GM12878 (cell line): ENCODE measurements around the gene RASGRF2. TPM values are rescaled to one million over a fixed set of nuclear protein-coding genes. Genes with fewer than 3 reads are reported as not detected.

Source experiments
- ATAC-seq: fragments of 200-7000 bp; cut with Tn5 transposase; 3 replicates; pipeline ENCODE4 v1.9.1; 2020; ENCODE audit warnings: mild to moderate bottlenecking, moderate library complexity
- BruUV-seq: library from RNA; stranded (reverse); fragments of 400-500 nt; replicated peaks from 2 replicates; lab custom pipeline; 2021; lab: Mats Ljungman, UMichigan
- CTCF ChIA-PET: fragments of 300-600 bp; sonication (Branson Sonifier 250); formaldehyde crosslinking; extraction: SDS; loops from one replicate; lab custom pipeline; 2021; ENCODE audit warnings: inconsistent platforms; lab: Yijun Ruan, JAX
- POLR2A ChIA-PET: fragments of 350-600 bp; formaldehyde crosslinking; extraction: SDS; loops from one replicate; lab custom pipeline; 2021; ENCODE audit warnings: inconsistent platforms; lab: Charles Lee
- RAD21 ChIA-PET: fragments of 300-600 bp; sonication (Branson Sonifier 250); formaldehyde crosslinking; loops from one replicate; lab custom pipeline; 2023; ENCODE audit warnings: antibody characterized with exemption; ENCODE audit not compliant: unreplicated experiment; lab: Charles Lee
- SMC1A ChIA-PET: fragments of 300-600 bp; sonication (Branson Sonifier 250); formaldehyde crosslinking; loops from one replicate; lab custom pipeline; 2023; ENCODE audit not compliant: unreplicated experiment, uncharacterized antibody; lab: Charles Lee
- DNase-seq: peaks from one replicate; pipeline ENCODE4 v3.0.0-alpha.2; 2011; ENCODE audit warnings: low read depth, low spot score
- FAIRE-seq: peaks from 3 replicates; lab custom pipeline; 2011; peaks lifted over from hg19 to GRCh38; lab: Jason Lieb, UNC
- H2AFZ ChIP-seq: 2 replicates; pipeline ENCODE4 v1.6.0; 2011; ENCODE audit warnings: low read depth, low read length, control low read depth; ENCODE audit not compliant: control insufficient read depth
- H3K27ac ChIP-seq: 2 replicates; pipeline ENCODE4 v1.5.1; 2011; ENCODE audit warnings: control low read depth; ENCODE audit not compliant: control insufficient read depth, insufficient read depth
- H3K27me3 ChIP-seq, 2 experiments: replicated peaks in 1 of 2; 2 replicates each; pipeline versions ENCODE4 v1.6.0 to v1.6.1; 2011; ENCODE audit warnings: low read length in 1 of 2; ENCODE audit not compliant: control insufficient read depth in 2 of 2, insufficient read depth in 2 of 2
- H3K36me3 ChIP-seq, 2 experiments: 2 replicates each; pipeline ENCODE4 v1.5.1; 2011; ENCODE audit warnings: low read length in 1 of 2; ENCODE audit not compliant: control insufficient read depth in 2 of 2, insufficient read depth in 2 of 2
- H3K4me1 ChIP-seq: 2 replicates; pipeline ENCODE4 v1.6.1; 2011; ENCODE audit warnings: mild to moderate bottlenecking, low read length, moderate library complexity, mixed read lengths; ENCODE audit not compliant: control insufficient read depth, insufficient read depth
- H3K4me2 ChIP-seq: 2 replicates; pipeline ENCODE4 v1.6.0; 2011; ENCODE audit warnings: control low read depth; ENCODE audit not compliant: control insufficient read depth, insufficient read depth
- H3K4me3 ChIP-seq: fragments of 200-600 bp; sonication (generic); 2 replicates; pipeline ENCODE4 v1.5.1; 2016
- H3K79me2 ChIP-seq: 2 replicates; pipeline ENCODE4 v1.6.0; 2011; ENCODE audit warnings: low read length; ENCODE audit not compliant: control insufficient read depth, insufficient read depth
- H3K9ac ChIP-seq: 2 replicates; pipeline ENCODE4 v1.8.0; 2011; ENCODE audit warnings: low read length, control low read depth, mixed read lengths; ENCODE audit not compliant: control insufficient read depth, insufficient read depth
- H3K9me3 ChIP-seq: replicated peaks from 3 replicates; pipeline ENCODE4 v1.5.1; 2011; ENCODE audit warnings: mild to moderate bottlenecking, low read length; ENCODE audit not compliant: control insufficient read depth, insufficient read depth
- H4K20me1 ChIP-seq: 2 replicates; pipeline ENCODE4 v1.6.0; 2011; ENCODE audit not compliant: control insufficient read depth, insufficient read depth
- BMI1 ChIP-seq: fragments of 450-650 bp; IDR thresholded peaks from 2 replicates; pipeline ENCODE4 v1.6.1; 2016; ENCODE audit warnings: mild to moderate bottlenecking, moderate library complexity, borderline replicate concordance
- JUND ChIP-seq: IDR thresholded peaks from 2 replicates; pipeline ENCODE4 v1.6.1; 2012; ENCODE audit warnings: low read depth, mild to moderate bottlenecking, low read length, improper control_type of control experiment, moderate library complexity
- YBX1 ChIP-seq: fragments of 450-650 bp; IDR thresholded peaks from 2 replicates; pipeline ENCODE4 v1.6.1; 2016; ENCODE audit warnings: antibody characterized with exemption
- WGBS: methylation state at CpG from one replicate; pipeline ENCODE4 v1.1.6; 2016; ENCODE audit warnings: low lambda C conversion rate; ENCODE audit not compliant: insufficient replicate concordance, insufficient coverage; ENCODE audit errors: missing lambda C conversion rate; 5-methylcytosine and 5-hydroxymethylcytosine counted together
- in situ Hi-C: fragments of 300-500 bp; cut with MboI; formaldehyde crosslinking; loops from 9 replicates; pipeline ENCODE4 v1.14.3; 2018; ENCODE audit warnings: mixed read lengths
- intact Hi-C: fragments of 100-400 bp; cut with micrococcal nuclease; formaldehyde crosslinking; loops from one replicate; pipeline ENCODE4 v1.14.2; 2022; ENCODE audit not compliant: unreplicated experiment
- polyA plus RNA-seq, 11 experiments: library from polyadenylated mRNA; depleted of rRNA in 4 of 11; unstranded in 6 of 11; stranded (reverse) in 5 of 11; fragments of >200 nt; fragmentation: Nextera tagmentation in 4 of 11; fragmentation: Illumina TruSeq in 1 of 11; extraction: Ambion mirVana in 4 of 11; extraction: Trizol in 1 of 11; gene quantifications; 1 replicate in 1 of 11; 2 replicates in 10 of 11; pipeline versions ENCODE4 v1.2.1 to v1.2.3, GENCODE V29; 2011 to 2016; ENCODE audit warnings: inconsistent platforms in 2 of 11, missing spikeins in 2 of 11, low read depth in 1 of 11
- total RNA-seq, 4 experiments: library from RNA; depleted of rRNA in 3 of 4; stranded (reverse); fragments of >200 nt in 3 of 4; fragmentation: Illumina TruSeq in 1 of 4; extraction: Trizol in 1 of 4; gene quantifications; 2 replicates each; pipeline versions ENCODE4 v1.2.1 to v1.2.3, GENCODE V29; 2013 to 2021
- TF ChIP-seq, protein P1 (sequence below), 3 experiments: IDR thresholded peaks in 2 of 3; conservative IDR thresholded peaks in 1 of 3; 2 replicates each; pipeline ENCODE4 v1.5.1; 2011; ENCODE audit warnings: low read depth in 3 of 3, low read length in 3 of 3, mild to moderate bottlenecking in 3 of 3, control low read depth in 2 of 3, moderate library complexity in 2 of 3, inconsistent platforms in 1 of 3, mixed read lengths in 1 of 3; ENCODE audit not compliant: control insufficient read depth in 2 of 3, insufficient read depth in 1 of 3; ENCODE audit errors: extremely low read depth in 1 of 3

RASGRF2 gene
- total and polyA plus RNA-seq, 10 of the 15 experiments (the other 5 are each of a cell fraction or from before 2014, with no cell fraction given): 0.05 to 0.24 (median 0.07) TPM

DNA sequence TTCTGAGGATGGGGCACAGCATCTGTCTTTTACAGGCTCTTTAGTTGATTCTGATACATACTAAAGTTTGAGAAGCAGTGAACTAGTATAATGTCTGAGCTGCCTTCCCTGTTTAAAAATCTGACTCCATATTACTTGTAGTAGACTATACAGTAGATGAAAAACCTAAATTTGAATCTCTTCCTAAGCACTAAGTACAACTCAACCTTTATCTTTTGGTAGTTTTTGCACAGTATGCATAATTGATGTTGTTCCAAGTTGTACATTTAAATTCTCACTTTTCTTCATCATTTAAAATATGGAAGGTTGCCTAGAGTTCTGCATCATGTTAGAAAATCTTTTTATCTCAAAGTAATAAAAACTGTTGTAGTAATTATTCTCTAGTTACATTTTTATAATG lies 174.4 kb downstream of the RASGRF2 start (continued):
- no peak for TF ChIP-seq BMI1
- TF ChIP-seq YBX1: no peak

GRCh38 chr5:81136557-81136956 lies 176.4 kb downstream of the RASGRF2 start:
- TF ChIP-seq, protein P1, sequence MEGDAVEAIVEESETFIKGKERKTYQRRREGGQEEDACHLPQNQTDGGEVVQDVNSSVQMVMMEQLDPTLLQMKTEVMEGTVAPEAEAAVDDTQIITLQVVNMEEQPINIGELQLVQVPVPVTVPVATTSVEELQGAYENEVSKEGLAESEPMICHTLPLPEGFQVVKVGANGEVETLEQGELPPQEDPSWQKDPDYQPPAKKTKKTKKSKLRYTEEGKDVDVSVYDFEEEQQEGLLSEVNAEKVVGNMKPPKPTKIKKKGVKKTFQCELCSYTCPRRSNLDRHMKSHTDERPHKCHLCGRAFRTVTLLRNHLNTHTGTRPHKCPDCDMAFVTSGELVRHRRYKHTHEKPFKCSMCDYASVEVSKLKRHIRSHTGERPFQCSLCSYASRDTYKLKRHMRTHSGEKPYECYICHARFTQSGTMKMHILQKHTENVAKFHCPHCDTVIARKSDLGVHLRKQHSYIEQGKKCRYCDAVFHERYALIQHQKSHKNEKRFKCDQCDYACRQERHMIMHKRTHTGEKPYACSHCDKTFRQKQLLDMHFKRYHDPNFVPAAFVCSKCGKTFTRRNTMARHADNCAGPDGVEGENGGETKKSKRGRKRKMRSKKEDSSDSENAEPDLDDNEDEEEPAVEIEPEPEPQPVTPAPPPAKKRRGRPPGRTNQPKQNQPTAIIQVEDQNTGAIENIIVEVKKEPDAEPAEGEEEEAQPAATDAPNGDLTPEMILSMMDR (IDR thresholded peaks at IDR 0.05 in 2 of 3, conservative IDR thresholded peaks at IDR 0.05 in 1 of 3; ENCODE audit: control insufficient read depth in 2 of 3, extremely low read depth in 1 of 3, insufficient read depth in 1 of 3, low read depth in 3 of 3, low read length in 3 of 3): no peak
- TF ChIP-seq JUND: no peak
- no peaks in the 10 kb centered on the region for H3K27me3 ChIP-seq
- no peak overlapping the region for H3K4me2 ChIP-seq
- POLR2A ChIA-PET: no interaction called here
- H2AFZ ChIP-seq: no peak overlapping the region
- WGBS: 55% methylated on average over 3 of the region's 3 CpGs
- no peaks in the 10 kb centered on the region for H3K4me1 ChIP-seq
- intact Hi-C loops (no loop called here), in situ Hi-C loops (no loop called here)
- H3K9ac ChIP-seq: no peak overlapping the region
- FAIRE-seq (no peak), ATAC-seq (no peak), DNase-seq (no peak)
- SMC1A ChIA-PET: no interaction called here
- H4K20me1 ChIP-seq: no peaks in the 10 kb centered on the region
- H3K4me3 ChIP-seq: no peak overlapping the region
- H3K79me2 ChIP-seq: no peaks in the 10 kb centered on the region
- BruUV-seq: no TSS peak
- H3K9me3 ChIP-seq: no peaks in the 10 kb centered on the region
- CTCF ChIA-PET: no interaction called here
- no peak overlapping the region for H3K27ac ChIP-seq
- H3K36me3 ChIP-seq: no peaks in the 10 kb centered on the region
- RAD21 ChIA-PET: no interaction called here
